Mononuclear cell (primary cell): ENCODE measurements around the gene NPY4R. TPM values are rescaled to one million over a fixed set of nuclear protein-coding genes. Genes with fewer than 3 reads are reported as not detected.
"Not testable (repeated sequence)": the region's sequence is repeated elsewhere in the genome, so short reads cannot be mapped to it uniquely, and the experiment has no call there.

ENCODE experiments used
- H3K27me3 ChIP-seq: 2 replicates; pipeline ENCODE4 v1.6.0; 2011; ENCODE audit warnings: low read length, control low read depth; ENCODE audit not compliant: insufficient read depth
- H3K4me1 ChIP-seq: 2 replicates; pipeline ENCODE4 v1.5.1; 2011; ENCODE audit warnings: mild to moderate bottlenecking, low read length, control low read depth; ENCODE audit not compliant: insufficient read depth
- H3K4me3 ChIP-seq: 2 replicates; pipeline ENCODE4 v1.5.1; 2011; ENCODE audit warnings: mild to moderate bottlenecking, low read length, moderate library complexity
- H3K9me3 ChIP-seq: 2 replicates; pipeline ENCODE4 v1.5.1; 2011; ENCODE audit warnings: low read depth, mild to moderate bottlenecking, control low read depth, low read length
- total RNA-seq: library from RNA; depleted of rRNA; stranded (reverse); fragments of >200 nt; gene quantifications from one replicate; pipeline ENCODE4 v1.2.3, GENCODE V29; 2012

Gene NPY4R
- total RNA-seq, 1 donor: not detected

DNA sequence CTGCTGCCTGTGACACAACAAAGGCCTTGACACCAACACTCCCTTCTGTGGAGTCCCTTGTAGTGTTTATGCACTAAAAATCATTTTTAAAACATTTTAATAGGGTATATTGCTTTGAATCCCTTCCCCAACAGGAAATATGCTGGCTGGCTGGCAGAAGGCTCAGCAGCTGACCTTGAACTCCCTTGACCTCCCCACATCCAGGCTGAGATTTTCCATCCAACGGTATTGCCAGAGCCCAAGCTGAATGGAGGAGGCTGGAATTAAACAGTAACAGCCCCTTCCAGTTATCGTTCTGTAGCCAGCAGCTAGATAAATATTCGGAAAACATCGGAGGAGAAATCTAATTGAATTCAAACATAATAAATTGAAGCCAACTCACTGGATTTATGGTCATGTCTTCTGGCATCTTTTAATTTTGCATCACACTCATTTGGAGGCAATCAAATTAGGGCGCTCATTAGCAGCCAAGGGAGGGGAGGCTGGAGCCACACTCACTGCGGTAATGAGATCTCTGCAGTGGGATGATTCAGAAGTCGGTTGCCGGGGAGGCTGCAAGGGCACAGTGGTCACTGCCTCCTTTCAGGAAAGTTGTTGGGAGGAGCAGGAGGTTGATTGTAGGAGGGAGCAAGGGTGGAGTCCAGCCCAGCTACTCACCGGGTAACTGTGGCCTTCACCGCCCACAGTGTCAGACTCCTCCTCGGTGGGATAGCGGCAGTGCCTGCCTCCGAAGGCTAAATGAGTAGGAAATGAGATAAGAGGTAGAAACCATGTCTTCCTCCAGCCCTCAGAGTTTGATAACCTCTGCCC lies 46.0 kb downstream of the NPY4R start:
- H3K9me3 ChIP-seq, H3K4me1 ChIP-seq, H3K4me3 ChIP-seq, H3K27me3 ChIP-seq: not testable (repeated sequence)

- not testable (repeated sequence) for H3K4me1 ChIP-seq, H3K27me3 ChIP-seq, H3K9me3 ChIP-seq, H3K4me3 ChIP-seq
Measured at GRCh38 chr10:46418283-46418682, 47.5 kb downstream of the NPY4R start.

DNA sequence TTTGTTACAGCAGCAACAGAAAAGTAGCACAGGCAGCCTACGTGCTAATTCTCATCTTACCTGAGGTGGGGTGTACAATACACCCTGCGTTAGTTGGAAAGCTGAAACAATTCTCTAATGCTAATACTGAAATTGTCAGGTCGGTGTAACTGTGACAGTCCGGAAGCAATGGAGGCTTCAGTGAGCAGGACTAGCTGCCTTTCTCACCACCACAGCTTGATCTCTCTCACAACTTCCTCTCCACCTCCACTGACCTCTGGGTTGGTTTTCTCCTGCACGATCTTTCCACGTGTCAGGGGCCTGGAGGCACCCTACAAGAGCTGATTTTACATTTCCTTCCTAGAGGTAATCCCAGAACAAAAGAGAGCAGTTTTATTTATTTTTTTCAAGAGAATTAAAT lies 50.5 kb downstream of the NPY4R start:
- not testable (repeated sequence) for H3K9me3 ChIP-seq, H3K27me3 ChIP-seq

GRCh38 chr10:46412665-46413064 lies 53.1 kb downstream of the NPY4R start:
- not testable (repeated sequence) for H3K9me3 ChIP-seq, H3K4me3 ChIP-seq, H3K27me3 ChIP-seq, H3K4me1 ChIP-seq

More for the DNA sequence above, 50.5 kb downstream of the NPY4R start:
- not testable (repeated sequence) for H3K4me1 ChIP-seq, H3K4me3 ChIP-seq

DNA sequence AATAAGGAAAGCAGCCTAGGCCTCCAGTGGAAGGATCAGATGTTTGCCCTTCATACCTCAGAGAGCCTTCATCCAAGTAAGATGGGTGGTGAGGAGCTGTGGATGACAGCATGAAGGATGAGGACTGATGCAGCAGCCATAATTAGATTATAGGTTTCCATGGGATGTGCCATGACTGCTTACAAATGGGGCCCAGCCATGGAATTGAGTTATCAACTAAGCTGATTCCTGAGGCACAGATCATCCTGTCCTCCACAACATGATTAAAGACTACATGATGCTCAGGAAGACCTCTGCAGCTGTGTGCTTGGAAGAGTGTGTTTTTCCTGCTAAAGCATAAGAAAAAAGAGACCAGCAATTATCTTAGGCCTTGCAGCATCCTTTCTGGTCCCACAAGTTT lies 54.6 kb downstream of the NPY4R start:
- H3K4me1 ChIP-seq, H3K9me3 ChIP-seq, H3K4me3 ChIP-seq, H3K27me3 ChIP-seq: not testable (repeated sequence)

Other genes starting within 250 kb of the NPY4R start
- gene ANTXRL, start 179.0 kb downstream of the NPY4R start, total RNA-seq: not detected
- gene ANXA8L1, start 90.2 kb downstream of the NPY4R start, total RNA-seq: 0.21 TPM
- gene GPRIN2, start 90.7 kb upstream of the NPY4R start, total RNA-seq: not detected
- 0.10 TPM for gene SYT15, start 113.2 kb upstream of the NPY4R start, total RNA-seq